ENCODE data around the gene CDH23.

Gene CDH23

GRCh38 chr10:71622154-71622526 is 225.4 kb downstream of the CDH23 start:
- Histone ChIP-seq H3K9me3 (no peaks in the 10 kb centered on the region), H3K27ac (no peak overlapping the region), H3K4me1 (ENCODE audit: control insufficient read depth in 1 of 2, insufficient read depth in 1 of 2, low read depth in 1 of 2, low read length in 1 of 2) (peaks cover 0 to 5% of the 10 kb centered on the region in 2 experiments), H3K4me3 (ENCODE audit: low read depth in 1 of 2, low read length in 1 of 2) (no peak overlapping the region), H3K27me3 (no peaks in the 10 kb centered on the region), H3K36me3 (no peaks in the 10 kb centered on the region)
- TF ChIP-seq CTCF (IDR thresholded peaks at IDR 0.05), result no peak

GRCh38 chr10:71622616-71623015 is 225.9 kb downstream of the CDH23 start:
- H3K4me3 ChIP-seq (ENCODE audit: low read depth in 1 of 2, low read length in 1 of 2), result no peak overlapping the region
- H3K9me3 ChIP-seq, result no peaks in the 10 kb centered on the region
- no peak for TF ChIP-seq CTCF (IDR thresholded peaks at IDR 0.05)
- peaks cover 0 to 5% of the 10 kb centered on the region in 2 experiments for H3K4me1 ChIP-seq (ENCODE audit: control insufficient read depth in 1 of 2, insufficient read depth in 1 of 2, low read depth in 1 of 2, low read length in 1 of 2)
- H3K27ac ChIP-seq, result no peak overlapping the region
- H3K27me3 ChIP-seq, result no peaks in the 10 kb centered on the region
- H3K36me3 ChIP-seq, result no peaks in the 10 kb centered on the region

- no peak for TF ChIP-seq CTCF (IDR thresholded peaks at IDR 0.05)
- Histone ChIP-seq H3K4me3 (ENCODE audit: low read depth in 1 of 2, low read length in 1 of 2) (no peak overlapping the region), H3K4me1 (ENCODE audit: control insufficient read depth in 1 of 2, insufficient read depth in 1 of 2, low read depth in 1 of 2, low read length in 1 of 2) (peaks cover 7 to 12% of the 10 kb centered on the region in 2 experiments), H3K27me3 (no peaks in the 10 kb centered on the region), H3K9me3 (no peaks in the 10 kb centered on the region), H3K36me3 (no peaks in the 10 kb centered on the region), H3K27ac (peak overlapping the region; percentile 43)
Observed at GRCh38 chr10:71623098-71623985, 226.6 kb downstream of the CDH23 start.

GRCh38 chr10:71623986-71624291 is 227.2 kb downstream of the CDH23 start:
- no peaks in the 10 kb centered on the region for H3K36me3 ChIP-seq
- peaks cover 7 to 14% of the 10 kb centered on the region in 2 experiments for H3K4me1 ChIP-seq (ENCODE audit: control insufficient read depth in 1 of 2, insufficient read depth in 1 of 2, low read depth in 1 of 2, low read length in 1 of 2)
- no peak for TF ChIP-seq CTCF (IDR thresholded peaks at IDR 0.05)
- no peak overlapping the region for H3K4me3 ChIP-seq (ENCODE audit: low read depth in 1 of 2, low read length in 1 of 2)
- no peaks in the 10 kb centered on the region for H3K27me3 ChIP-seq
- no peak overlapping the region for H3K27ac ChIP-seq
- no peaks in the 10 kb centered on the region for H3K9me3 ChIP-seq

GRCh38 chr10:71625445-71626175 is 228.9 kb downstream of the CDH23 start:
- Histone ChIP-seq H3K9me3 (no peaks in the 10 kb centered on the region), H3K36me3 (no peaks in the 10 kb centered on the region), H3K27ac (no peak overlapping the region), H3K4me1 (ENCODE audit: control insufficient read depth in 1 of 2, insufficient read depth in 1 of 2, low read depth in 1 of 2, low read length in 1 of 2) (peaks cover 7 to 14% of the 10 kb centered on the region in 2 experiments), H3K4me3 (ENCODE audit: low read depth in 1 of 2, low read length in 1 of 2) (no peak overlapping the region), H3K27me3 (no peaks in the 10 kb centered on the region)
- TF ChIP-seq CTCF (IDR thresholded peaks at IDR 0.05), result no peak

All from neutrophil (primary cell).